Right kidney (tissue), 1 donor: Measurements from ENCODE around the gene PLS3.
A peak's percentile ranks its signal among the peaks of the same experiment; 100 is the strongest.
"Not testable (repeated sequence)": the region's sequence is repeated elsewhere in the genome, so short reads cannot be mapped to it uniquely, and the experiment has no call there.

ENCODE experiments used
- DNase-seq: peaks from one replicate; pipeline ENCODE4 v3.0.0-alpha.2; 2016

Gene PLS3

GRCh38 chrX:115602729-115603389 is 41.9 kb downstream of the PLS3 start:
- DNase-seq, result no peak

- DNase-seq, result no peak
Observed at GRCh38 chrX:115603534-115604074, 42.6 kb downstream of the PLS3 start.

- DNase-seq, result no peak
Observed at GRCh38 chrX:115606861-115607260, 45.9 kb downstream of the PLS3 start.

GRCh38 chrX:115609621-115610020 is 48.6 kb downstream of the PLS3 start:
- DNase-seq, result no peak

GRCh38 chrX:115616943-115617563 is 56.1 kb downstream of the PLS3 start:
- no peak for DNase-seq

GRCh38 chrX:115622534-115622933 is 61.6 kb downstream of the PLS3 start:
- DNase-seq, result no peak

- no peak for DNase-seq
Observed at GRCh38 chrX:115624916-115625315, 63.9 kb downstream of the PLS3 start.

GRCh38 chrX:115625572-115626301 is 64.8 kb downstream of the PLS3 start:
- DNase-seq, result no peak

GRCh38 chrX:115630204-115630603 is 69.2 kb downstream of the PLS3 start:
- DNase-seq, result no peak

GRCh38 chrX:115632455-115632854 is 71.5 kb downstream of the PLS3 start:
- DNase-seq, result no peak

- not testable (repeated sequence) for DNase-seq
Observed at GRCh38 chrX:115633397-115633796, 72.4 kb downstream of the PLS3 start.

- DNase-seq, result no peak
Observed at GRCh38 chrX:115639334-115639880, 78.4 kb downstream of the PLS3 start.

- DNase-seq, result peak; percentile 11
Observed at GRCh38 chrX:115642311-115642710, 81.3 kb downstream of the PLS3 start.

- peak; percentile 7 for DNase-seq
Observed at GRCh38 chrX:115642895-115643530, 82.0 kb downstream of the PLS3 start.

GRCh38 chrX:115644397-115644796 is 83.4 kb downstream of the PLS3 start:
- not testable (repeated sequence) for DNase-seq

- no peak for DNase-seq
Observed at GRCh38 chrX:115649461-115650063, 88.6 kb downstream of the PLS3 start.

GRCh38 chrX:115650449-115650848 is 89.5 kb downstream of the PLS3 start:
- DNase-seq, result no peak

GRCh38 chrX:115650916-115651315 is 89.9 kb downstream of the PLS3 start:
- peak; percentile 2 for DNase-seq

- no peak for DNase-seq
Observed at GRCh38 chrX:115652221-115652620, 91.2 kb downstream of the PLS3 start.

GRCh38 chrX:115665122-115665521 is 104.1 kb downstream of the PLS3 start:
- DNase-seq, result no peak

GRCh38 chrX:115679460-115679859 is 118.5 kb downstream of the PLS3 start:
- DNase-seq, result no peak

GRCh38 chrX:115687595-115687994 is 126.6 kb downstream of the PLS3 start:
- no peak for DNase-seq
